Activated CD4-positive, alpha-beta memory T cell treated with anti-CD3 and anti-CD28 coated beads for 36 hours (primary cell): ENCODE results near the gene FAM229B. TPM values are rescaled to one million over a fixed set of nuclear protein-coding genes. Genes with fewer than 3 reads are reported as not detected.

Experiments used
- CTCF ChIA-PET: fragments of 350-600 bp; sonication (Branson Sonifier 250); formaldehyde crosslinking; loops from one replicate; lab custom pipeline; 2021; ENCODE audit warnings: antibody characterized with exemption, inconsistent platforms; lab: Charles Lee
- POLR2A ChIA-PET: fragments of 350-600 bp; sonication (Branson Sonifier 250); formaldehyde crosslinking; loops from one replicate; lab custom pipeline; 2021; ENCODE audit warnings: antibody characterized with exemption; lab: Charles Lee
- DNase-seq: peaks from one replicate; pipeline ENCODE4 v3.0.0-alpha.2; 2020
- H3K27ac Mint-ChIP-seq: one replicate; pipeline ENCODE4 v1.8.0; 2021; ENCODE audit warnings: mixed read lengths
- H3K27me3 Mint-ChIP-seq: one replicate; pipeline ENCODE4 v1.8.0; 2021; ENCODE audit warnings: mixed read lengths
- H3K36me3 Mint-ChIP-seq: one replicate; pipeline ENCODE4 v1.8.0; 2021; ENCODE audit warnings: mixed read lengths
- H3K4me1 Mint-ChIP-seq: one replicate; pipeline ENCODE4 v1.8.0; 2021; ENCODE audit warnings: low read depth, mixed read lengths
- H3K4me3 Mint-ChIP-seq: one replicate; pipeline ENCODE4 v1.8.0; 2021; ENCODE audit warnings: mild to moderate bottlenecking, mixed read lengths
- H3K9me3 Mint-ChIP-seq: one replicate; pipeline ENCODE4 v1.8.0; 2021; ENCODE audit warnings: mixed read lengths
- intact Hi-C: fragments of 100-400 bp; cut with micrococcal nuclease; formaldehyde crosslinking; loops from one replicate; pipeline ENCODE4 v1.15.1; 2023
- total RNA-seq, 2 experiments: library from RNA; stranded (reverse); gene quantifications; one replicate each; pipeline ENCODE4 v1.2.3, GENCODE V29; 2021

FAM229B gene
- total RNA-seq = 1 to 10 TPM; 6.7 to 7.3 TPM

GRCh38 chr6:112087136-112087911 lies at the start of gene FAM229B, which contains the start of gene TUBE1:
TSS of gene FAM229B (plus strand) at chr6:112087591. CDS start at chr6:112099284, 11,693 bp downstream.
TSS of gene TUBE1 (minus strand) at chr6:112087482. CDS start at chr6:112087434, 48 bp downstream.
- DNase-seq = peak; percentile 94
- ChIA-PET CTCF (interaction anchor here (0.9 to 6.7 kb wide), 21 partner anchors 13 to 1772 kb away, joined by 3 to 133 read pairs (median 6); partner anchors contain the start of gene TRAF3IP2), POLR2A (interaction anchor here (0.8 to 1.9 kb wide), 10 partner anchors 11 to 1907 kb away, joined by 3 to 9 read pairs (median 3); partner anchors contain the start of genes CDC40, REV3L and TRAF3IP2)
- H3K27me3 Mint-ChIP-seq = peaks cover 11% of the 10 kb centered on the region
- H3K27ac Mint-ChIP-seq = no peak within 1 kb of the TSS
- intact Hi-C loops = loop anchor here (1.0 to 10.0 kb wide), 12 partner anchors 29 to 1771 kb away; partner anchors contain the start of genes CDK19, FYN and REV3L
- no peak within 1 kb of the TSS for H3K4me3 Mint-ChIP-seq
- H3K36me3 Mint-ChIP-seq = peaks cover 12% of the 10 kb centered on the region
- no peaks in the 10 kb centered on the region for H3K9me3 Mint-ChIP-seq
- H3K4me1 Mint-ChIP-seq = peaks cover 9% of the 10 kb centered on the region

- ChIA-PET CTCF (interaction anchor here (0.7 to 13.5 kb wide), 5 partner anchors 10 to 262 kb away, joined by 3 to 193 read pairs (median 3); no protein-coding TSS in a partner anchor), POLR2A (interaction anchor here (0.6 to 1.6 kb wide), 2 partner anchors 21 to 555 kb away, joined by 3 to 4 read pairs; partner anchors contain the start of gene REV3L)
- intact Hi-C loops = no loop called here
- DNase-seq = peak; percentile 31
- Mint-ChIP-seq H3K27me3 (no peaks in the 10 kb centered on the region), H3K4me3 (no peak overlapping the region), H3K27ac (no peak overlapping the region), H3K36me3 (no peaks in the 10 kb centered on the region), H3K4me1 (peaks cover 61% of the 10 kb centered on the region), H3K9me3 (no peaks in the 10 kb centered on the region)
Observed at GRCh38 chr6:112037783-112038216, 49.6 kb upstream of the FAM229B start.

GRCh38 chr6:112038268-112038667 lies 49.1 kb upstream of the FAM229B start:
- no peak overlapping the region for H3K4me3 Mint-ChIP-seq
- no peaks in the 10 kb centered on the region for H3K27me3 Mint-ChIP-seq
- POLR2A ChIA-PET = interaction anchor here (1.6 kb wide), 1 partner anchor 21 kb away, joined by 4 read pairs; no protein-coding TSS in a partner anchor
- no peaks in the 10 kb centered on the region for H3K36me3 Mint-ChIP-seq
- CTCF ChIA-PET = interaction anchor here (0.7 to 13.5 kb wide), 6 partner anchors 10 to 329 kb away, joined by 3 to 193 read pairs (median 6); no protein-coding TSS in a partner anchor
- DNase-seq = no peak
- H3K4me1 Mint-ChIP-seq = peaks cover 62% of the 10 kb centered on the region
- no peak overlapping the region for H3K27ac Mint-ChIP-seq
- intact Hi-C loops = no loop called here
- H3K9me3 Mint-ChIP-seq = no peaks in the 10 kb centered on the region

- no peak overlapping the region for H3K4me3 Mint-ChIP-seq
- H3K9me3 Mint-ChIP-seq = no peaks in the 10 kb centered on the region
- H3K36me3 Mint-ChIP-seq = no peaks in the 10 kb centered on the region
- no peak overlapping the region for H3K27ac Mint-ChIP-seq
- H3K4me1 Mint-ChIP-seq = peaks cover 59% of the 10 kb centered on the region
- no peak for DNase-seq
- intact Hi-C loops = no loop called here
- H3K27me3 Mint-ChIP-seq = no peaks in the 10 kb centered on the region
- CTCF ChIA-PET = interaction anchor here (1.1 to 13.5 kb wide), 5 partner anchors 11 to 329 kb away, joined by 3 to 193 read pairs (median 10); no protein-coding TSS in a partner anchor
- POLR2A ChIA-PET = interaction anchor here (1.6 kb wide), 1 partner anchor 22 kb away, joined by 4 read pairs; no protein-coding TSS in a partner anchor
Observed at GRCh38 chr6:112038756-112039430, 48.5 kb upstream of the FAM229B start.

- no peaks in the 10 kb centered on the region for H3K36me3 Mint-ChIP-seq
- peaks cover 59% of the 10 kb centered on the region for H3K4me1 Mint-ChIP-seq
- H3K4me3 Mint-ChIP-seq = no peak overlapping the region
- intact Hi-C loops = no loop called here
- POLR2A ChIA-PET = no interaction called here
- no peaks in the 10 kb centered on the region for H3K27me3 Mint-ChIP-seq
- no peaks in the 10 kb centered on the region for H3K9me3 Mint-ChIP-seq
- H3K27ac Mint-ChIP-seq = no peak overlapping the region
- CTCF ChIA-PET = interaction anchor here (1.9 to 13.5 kb wide), 4 partner anchors 11 to 330 kb away, joined by 8 to 193 read pairs (median 36); partner anchors contain the start of gene FYN
- no peak for DNase-seq
Observed at GRCh38 chr6:112039431-112039770, 48.0 kb upstream of the FAM229B start.

- POLR2A ChIA-PET = no interaction called here
- intact Hi-C loops = loop anchor here (5.0 kb wide), 2 partner anchors 634 to 1029 kb away; no protein-coding TSS in a partner anchor
Observed at GRCh38 chr6:112040956-112041355, 46.4 kb upstream of the FAM229B start.

GRCh38 chr6:112041535-112041934 lies 45.9 kb upstream of the FAM229B start:
- peaks cover 45% of the 10 kb centered on the region for H3K4me1 Mint-ChIP-seq

More at GRCh38 chr6:112040956-112041355, 46.4 kb upstream of the FAM229B start:
- no peak overlapping the region for H3K4me3 Mint-ChIP-seq
- no peaks in the 10 kb centered on the region for H3K27me3 Mint-ChIP-seq
- peaks cover 51% of the 10 kb centered on the region for H3K4me1 Mint-ChIP-seq
- no peak overlapping the region for H3K27ac Mint-ChIP-seq
- H3K36me3 Mint-ChIP-seq = no peaks in the 10 kb centered on the region
- CTCF ChIA-PET = interaction anchor here (1.0 to 13.5 kb wide), 8 partner anchors 10 to 782 kb away, joined by 3 to 193 read pairs (median 24); partner anchors contain the start of gene FYN
- no peak for DNase-seq
- no peaks in the 10 kb centered on the region for H3K9me3 Mint-ChIP-seq

GRCh38 chr6:112043032-112044007 lies 44.1 kb upstream of the FAM229B start:
- intact Hi-C loops = loop anchor here (1.0 to 5.0 kb wide), 16 partner anchors 15 to 1031 kb away; partner anchors contain the start of genes FAM229B, TRAF3IP2 and TUBE1
- H3K9me3 Mint-ChIP-seq = no peaks in the 10 kb centered on the region

More at GRCh38 chr6:112041535-112041934, 45.9 kb upstream of the FAM229B start:
- DNase-seq = no peak
- Mint-ChIP-seq H3K27me3 (no peaks in the 10 kb centered on the region), H3K27ac (peak overlapping the region; percentile 96), H3K4me3 (no peak overlapping the region), H3K9me3 (no peaks in the 10 kb centered on the region), H3K36me3 (no peaks in the 10 kb centered on the region)
- CTCF ChIA-PET = interaction anchor here (0.6 to 13.5 kb wide), 20 partner anchors 9 to 796 kb away, joined by 3 to 193 read pairs (median 7); partner anchors contain the start of genes CCN6, FYN and TRAF3IP2
- POLR2A ChIA-PET = interaction anchor here (2.3 kb wide), 1 partner anchor 25 kb away, joined by 13 read pairs; no protein-coding TSS in a partner anchor
- intact Hi-C loops = loop anchor here (5.0 kb wide), 2 partner anchors 634 to 1029 kb away; no protein-coding TSS in a partner anchor

GRCh38 chr6:112044196-112044595 lies 43.2 kb upstream of the FAM229B start:
- H3K36me3 Mint-ChIP-seq = no peaks in the 10 kb centered on the region
- peaks cover 43% of the 10 kb centered on the region for H3K4me1 Mint-ChIP-seq
- H3K27ac Mint-ChIP-seq = peak overlapping the region; percentile 96
- no peaks in the 10 kb centered on the region for H3K9me3 Mint-ChIP-seq
- no peak for DNase-seq
- intact Hi-C loops = loop anchor here (5.0 kb wide), 2 partner anchors 637 to 1032 kb away; no protein-coding TSS in a partner anchor
- POLR2A ChIA-PET = no interaction called here
- H3K4me3 Mint-ChIP-seq = peak overlapping the region; percentile 84
- H3K27me3 Mint-ChIP-seq = no peaks in the 10 kb centered on the region
- CTCF ChIA-PET = interaction anchor here (0.6 to 13.5 kb wide), 15 partner anchors 9 to 785 kb away, joined by 3 to 193 read pairs (median 6); partner anchors contain the start of genes FAM229B, TRAF3IP2 and TUBE1

More at GRCh38 chr6:112043032-112044007, 44.1 kb upstream of the FAM229B start:
- Mint-ChIP-seq H3K4me1 (peaks cover 41% of the 10 kb centered on the region), H3K4me3 (peak overlapping the region; percentile 84), H3K36me3 (no peaks in the 10 kb centered on the region), H3K27ac (peak overlapping the region; percentile 96), H3K27me3 (no peaks in the 10 kb centered on the region)
- ChIA-PET POLR2A (interaction anchor here (0.7 to 2.3 kb wide), 7 partner anchors 27 to 1085 kb away, joined by 3 to 13 read pairs (median 3); partner anchors contain the start of gene GTF3C6), CTCF (interaction anchor here (0.6 to 13.5 kb wide), 67 partner anchors 8 to 784 kb away, joined by 3 to 193 read pairs (median 4); partner anchors contain the start of genes CCN6, FAM229B, FYN and TRAF3IP2)
- DNase-seq = peak; percentile 94

- H3K36me3 Mint-ChIP-seq = no peaks in the 10 kb centered on the region
- no peak for DNase-seq
- H3K27me3 Mint-ChIP-seq = no peaks in the 10 kb centered on the region
- intact Hi-C loops = loop anchor here (5.0 kb wide), 2 partner anchors 638 to 1033 kb away; no protein-coding TSS in a partner anchor
- CTCF ChIA-PET = interaction anchor here (0.6 to 13.5 kb wide), 12 partner anchors 9 to 786 kb away, joined by 3 to 193 read pairs (median 8); partner anchors contain the start of gene TRAF3IP2
- POLR2A ChIA-PET = no interaction called here
- H3K27ac Mint-ChIP-seq = no peak overlapping the region
- H3K9me3 Mint-ChIP-seq = no peaks in the 10 kb centered on the region
- peaks cover 39% of the 10 kb centered on the region for H3K4me1 Mint-ChIP-seq
- no peak overlapping the region for H3K4me3 Mint-ChIP-seq
Observed at GRCh38 chr6:112044856-112045255, 42.5 kb upstream of the FAM229B start.
